Stimulated activated CD4-positive, alpha-beta T cell treated with anti-CD3 and anti-CD28 coated beads, Interleukin-12 subunit alpha, Interleukin-12 subunit beta, amount 100 ng/mL, for 24 hours (primary cell): ENCODE measurements around the gene ZBTB18.
"Not testable (repeated sequence)": the region's sequence is repeated elsewhere in the genome, so short reads cannot be mapped to it uniquely, and the experiment has no call there.

Source experiments
- DNase-seq, 2 experiments: peaks; one replicate each; pipeline ENCODE4 v3.0.0-alpha.2; 2020; ENCODE audit warnings: low read depth in 2 of 2

Gene ZBTB18

GRCh38 chr1:244050835-244051444 is at the start of gene ZBTB18:
Gene ZBTB18, plus strand, starts transcription at chr1:244051283. Its CDS starts 149 bp downstream, at chr1:244051432.
- DNase-seq, result no peak

GRCh38 chr1:244002721-244003120 is 48.4 kb upstream of the ZBTB18 start:
- no peak for DNase-seq

- no peak for DNase-seq
Measured at GRCh38 chr1:244005455-244005854, 45.6 kb upstream of the ZBTB18 start.

- DNase-seq, result no peak
Measured at GRCh38 chr1:244006381-244006901, 44.6 kb upstream of the ZBTB18 start.

GRCh38 chr1:244006961-244007360 is 44.1 kb upstream of the ZBTB18 start:
- DNase-seq, result no peak

GRCh38 chr1:244010191-244010590 is 40.9 kb upstream of the ZBTB18 start:
- DNase-seq, result peak; percentile 12 to 30

GRCh38 chr1:244010703-244011123 is 40.4 kb upstream of the ZBTB18 start:
- DNase-seq, result no peak

GRCh38 chr1:244011271-244011670 is 39.8 kb upstream of the ZBTB18 start:
- no peak for DNase-seq

- no peak for DNase-seq
Measured at GRCh38 chr1:244011786-244012185, 39.3 kb upstream of the ZBTB18 start.

- DNase-seq, result no peak
Measured at GRCh38 chr1:244012202-244012601, 38.9 kb upstream of the ZBTB18 start.

GRCh38 chr1:244013100-244013499 is 38.0 kb upstream of the ZBTB18 start:
- no peak for DNase-seq

- DNase-seq, result not testable (repeated sequence)
Measured at GRCh38 chr1:244014862-244015261, 36.2 kb upstream of the ZBTB18 start.

GRCh38 chr1:244019982-244020485 is 31.0 kb upstream of the ZBTB18 start:
- no peak for DNase-seq

- DNase-seq, result no peak
Measured at GRCh38 chr1:244021427-244021826, 29.7 kb upstream of the ZBTB18 start.

GRCh38 chr1:244022311-244022710 is 28.8 kb upstream of the ZBTB18 start:
- no peak for DNase-seq

- DNase-seq, result no peak
Measured at GRCh38 chr1:244022864-244023440, 28.1 kb upstream of the ZBTB18 start.

- DNase-seq, result no peak
Measured at GRCh38 chr1:244027491-244028145, 23.5 kb upstream of the ZBTB18 start.

GRCh38 chr1:244028701-244029100 is 22.4 kb upstream of the ZBTB18 start:
- no peak for DNase-seq

GRCh38 chr1:244029124-244029523 is 22.0 kb upstream of the ZBTB18 start:
- no peak for DNase-seq

GRCh38 chr1:244030481-244031040 is 20.5 kb upstream of the ZBTB18 start:
- no peak for DNase-seq

- no peak for DNase-seq
Measured at GRCh38 chr1:244035358-244035757, 15.7 kb upstream of the ZBTB18 start.

- no peak for DNase-seq
Measured at GRCh38 chr1:244037252-244037651, 13.8 kb upstream of the ZBTB18 start.
